ACC112 (cell line): ENCODE measurements around the gene RBFOX2.

ENCODE experiments used
- H2AFZ ChIP-seq: fragments of 200-600 bp; sonication (generic); one replicate; pipeline ENCODE4 v1.6.0; 2017; ENCODE audit warnings: antibody characterized with exemption, low read length; ENCODE audit not compliant: unreplicated experiment
- H3K27ac ChIP-seq: fragments of 200-600 bp; sonication (generic); 2 replicates; pipeline ENCODE4 v1.5.1; 2014; ENCODE audit warnings: low read depth, mild to moderate bottlenecking, antibody characterized with exemption, low read length, moderate library complexity
- H3K27me3 ChIP-seq: fragments of 200-600 bp; sonication (generic); 2 replicates; pipeline ENCODE4 v1.6.1; 2014; ENCODE audit warnings: mild to moderate bottlenecking, antibody characterized with exemption, low read length, moderate library complexity, mixed read lengths; ENCODE audit not compliant: insufficient read depth
- H3K36me3 ChIP-seq: fragments of 200-600 bp; sonication (generic); 2 replicates; pipeline ENCODE4 v1.6.1; 2016; ENCODE audit warnings: mild to moderate bottlenecking, antibody characterized with exemption, low read length, moderate library complexity, mixed read lengths; ENCODE audit not compliant: insufficient read depth
- H3K4me1 ChIP-seq: fragments of 200-600 bp; sonication (generic); one replicate; pipeline ENCODE4 v1.6.1; 2016; ENCODE audit warnings: low read length, mixed read lengths; ENCODE audit not compliant: insufficient read depth, unreplicated experiment, control insufficient read depth
- H3K4me3 ChIP-seq: fragments of 200-600 bp; sonication (generic); 2 replicates; pipeline ENCODE4 v1.5.1; 2014; ENCODE audit warnings: mild to moderate bottlenecking, low read depth, low read length
- H3K79me2 ChIP-seq: fragments of 200-600 bp; sonication (generic); one replicate; pipeline ENCODE4 v1.6.0; 2016; ENCODE audit warnings: low read length; ENCODE audit not compliant: control insufficient read depth, unreplicated experiment, insufficient read depth

RBFOX2 gene

GRCh38 chr22:35977136-35977535, 51.5 kb downstream of the RBFOX2 start:
- no peaks in the 10 kb centered on the region for H3K27me3 ChIP-seq
- no peak overlapping the region for H3K27ac ChIP-seq
- no peak overlapping the region for H2AFZ ChIP-seq
- H3K4me1 ChIP-seq = peaks cover 21% of the 10 kb centered on the region
- no peaks in the 10 kb centered on the region for H3K36me3 ChIP-seq
- no peak overlapping the region for H3K4me3 ChIP-seq
- H3K79me2 ChIP-seq = peaks cover 22% of the 10 kb centered on the region

GRCh38 chr22:35973388-35973787, 55.2 kb downstream of the RBFOX2 start:
- Histone ChIP-seq H3K4me3 (no peak overlapping the region), H3K79me2 (peaks cover 35% of the 10 kb centered on the region), H3K36me3 (no peaks in the 10 kb centered on the region), H3K4me1 (peaks cover 41% of the 10 kb centered on the region), H3K27me3 (no peaks in the 10 kb centered on the region), H3K27ac (0 out of 2 replicates have a peak overlapping the region, but pooled peaks have one; percentile 51), H2AFZ (no peak overlapping the region)

GRCh38 chr22:35972559-35972958, 56.1 kb downstream of the RBFOX2 start:
- peaks cover 41% of the 10 kb centered on the region for H3K4me1 ChIP-seq
- H3K27me3 ChIP-seq = no peaks in the 10 kb centered on the region
- peaks cover 38% of the 10 kb centered on the region for H3K79me2 ChIP-seq
- H3K4me3 ChIP-seq = peak overlapping the region; percentile 22; the same call in 1 of the 2 replicates
- H3K36me3 ChIP-seq = no peaks in the 10 kb centered on the region
- H3K27ac ChIP-seq = peak overlapping the region; percentile 51
- no peak overlapping the region for H2AFZ ChIP-seq

- H3K27me3 ChIP-seq = no peaks in the 10 kb centered on the region
- peaks cover 39% of the 10 kb centered on the region for H3K79me2 ChIP-seq
- H3K27ac ChIP-seq = peak overlapping the region; percentile 51
- H3K4me3 ChIP-seq = peak overlapping the region; percentile 22; the same call in 1 of the 2 replicates
- no peaks in the 10 kb centered on the region for H3K36me3 ChIP-seq
- H3K4me1 ChIP-seq = peaks cover 41% of the 10 kb centered on the region
- H2AFZ ChIP-seq = no peak overlapping the region
These were observed 57.0 kb downstream of the RBFOX2 start for GRCh38 chr22:35971456-35972119.

- Histone ChIP-seq H3K4me3 (peak overlapping the region; percentile 7; the same call in 1 of the 2 replicates), H2AFZ (no peak overlapping the region), H3K27me3 (no peaks in the 10 kb centered on the region), H3K27ac (peak overlapping the region; percentile 51), H3K36me3 (no peaks in the 10 kb centered on the region), H3K79me2 (peaks cover 34% of the 10 kb centered on the region), H3K4me1 (peaks cover 41% of the 10 kb centered on the region)
These were observed 57.8 kb downstream of the RBFOX2 start for GRCh38 chr22:35970616-35971455.

DNA sequence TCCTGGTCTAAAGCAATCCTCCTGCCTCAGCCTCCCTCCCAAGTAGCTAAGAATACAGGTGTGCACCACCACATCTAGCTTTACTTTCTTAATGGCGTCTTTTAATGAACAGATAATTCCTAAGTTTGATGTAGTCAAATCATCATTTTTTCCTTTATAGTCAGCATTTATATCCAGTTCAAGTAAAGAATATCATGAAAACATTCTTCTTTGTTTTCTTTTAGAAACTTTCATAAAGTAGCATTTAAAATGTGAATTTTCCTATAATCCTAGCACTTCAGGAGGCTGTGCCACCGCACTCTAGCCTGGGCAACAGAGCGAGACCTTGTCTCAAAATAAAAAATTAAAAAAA, 61.6 kb downstream of the RBFOX2 start:
- peaks cover 24% of the 10 kb centered on the region for H3K4me1 ChIP-seq
- H3K36me3 ChIP-seq = no peaks in the 10 kb centered on the region

GRCh38 chr22:35966314-35967045, 62.1 kb downstream of the RBFOX2 start:
- Histone ChIP-seq H3K36me3 (no peaks in the 10 kb centered on the region), H2AFZ (no peak overlapping the region), H3K27ac (no peak overlapping the region), H3K4me1 (peaks cover 24% of the 10 kb centered on the region), H3K27me3 (no peaks in the 10 kb centered on the region), H3K79me2 (peaks cover 42% of the 10 kb centered on the region), H3K4me3 (no peak overlapping the region)

More for the DNA sequence above, 61.6 kb downstream of the RBFOX2 start:
- Histone ChIP-seq H3K27ac (no peak overlapping the region), H3K79me2 (peaks cover 38% of the 10 kb centered on the region), H3K4me3 (no peak overlapping the region), H3K27me3 (no peaks in the 10 kb centered on the region), H2AFZ (no peak overlapping the region)

- Histone ChIP-seq H3K4me3 (no peak overlapping the region), H3K4me1 (peaks cover 18% of the 10 kb centered on the region), H3K27me3 (no peaks in the 10 kb centered on the region), H2AFZ (no peak overlapping the region), H3K79me2 (peaks cover 42% of the 10 kb centered on the region), H3K36me3 (no peaks in the 10 kb centered on the region), H3K27ac (no peak overlapping the region)
These were observed 65.3 kb downstream of the RBFOX2 start for GRCh38 chr22:35963237-35963810.

DNA sequence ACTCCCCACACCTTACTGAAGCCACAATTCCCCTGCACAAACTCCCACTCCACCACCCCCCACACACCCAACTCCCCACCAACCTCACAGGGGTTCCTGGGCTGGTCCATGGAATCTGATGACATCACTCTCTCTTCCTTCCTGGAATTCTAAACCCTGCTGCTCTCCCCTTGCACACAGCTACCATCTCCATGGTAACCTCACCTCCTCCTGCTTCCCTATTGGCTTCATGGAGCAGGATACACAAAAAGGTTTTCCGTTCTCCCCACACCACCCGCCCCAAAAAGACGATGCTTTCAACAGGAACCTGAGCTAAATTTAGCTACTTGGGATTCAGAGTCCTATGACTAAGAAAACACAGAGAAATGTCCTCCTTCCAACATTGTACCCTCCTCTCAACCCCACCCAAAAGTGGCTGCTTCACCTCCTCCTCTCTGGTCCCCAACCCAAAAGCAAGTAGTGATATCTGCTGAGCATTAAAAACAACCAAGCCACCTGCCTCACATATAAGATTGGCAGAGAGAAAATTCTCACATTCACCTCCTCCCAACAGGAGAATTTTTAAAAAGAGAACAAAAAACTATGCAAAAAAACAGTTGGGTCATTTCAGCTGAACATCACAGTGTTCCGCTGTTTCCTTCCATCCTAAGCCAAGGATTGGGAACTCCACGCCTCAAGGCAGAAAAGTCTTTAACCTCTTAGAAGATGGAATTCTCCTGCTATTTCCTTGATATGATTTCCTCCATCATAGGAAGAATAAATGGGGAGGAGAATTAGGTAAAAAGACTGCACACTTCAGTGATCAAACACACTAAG, 66.9 kb downstream of the RBFOX2 start:
- no peaks in the 10 kb centered on the region for H3K36me3 ChIP-seq
- H2AFZ ChIP-seq = no peak overlapping the region
- H3K4me1 ChIP-seq = peaks cover 18% of the 10 kb centered on the region
- H3K27ac ChIP-seq = no peak overlapping the region; the same call in 1 of the 2 replicates
- H3K4me3 ChIP-seq = no peak overlapping the region
- peaks cover 41% of the 10 kb centered on the region for H3K79me2 ChIP-seq
- H3K27me3 ChIP-seq = no peaks in the 10 kb centered on the region
